H1 (cell line): ENCODE results near the gene HMCN2. TPM values are rescaled to one million over a fixed set of nuclear protein-coding genes. Genes with fewer than 3 reads are reported as not detected.

ENCODE experiments used
- CTCF ChIA-PET: fragments of 300-600 bp; sonication (Branson Sonifier 250); formaldehyde crosslinking; loops from one replicate; lab custom pipeline; 2021; ENCODE audit not compliant: partially characterized antibody; lab: Charles Lee
- POLR2A ChIA-PET: fragments of 300-600 bp; sonication (Branson Sonifier 250); formaldehyde crosslinking; loops from one replicate; lab custom pipeline; 2021; ENCODE audit warnings: inconsistent platforms; ENCODE audit not compliant: partially characterized antibody; lab: Charles Lee
- DNase-seq, 2 experiments: peaks; one replicate each; pipeline versions ENCODE4 v3.0.0 to v3.0.0-alpha.2; 2010 to 2022; ENCODE audit warnings: low spot score in 2 of 2, low read depth in 1 of 2, mixed read lengths in 1 of 2
- FAIRE-seq: peaks from 2 replicates; lab custom pipeline; 2011; peaks lifted over from hg19 to GRCh38; lab: Jason Lieb, UNC
- H2AFZ ChIP-seq: 2 replicates; pipeline ENCODE4 v1.8.1; 2012; ENCODE audit warnings: low read length, inconsistent platforms
- H2AK5ac ChIP-seq: 2 replicates; pipeline ENCODE4 v1.6.1; 2013; ENCODE audit warnings: low read depth, low read length
- H2BK120ac ChIP-seq: replicated peaks from 2 replicates; pipeline ENCODE3; 2013; ENCODE audit warnings: low read depth, low read length, inconsistent platforms
- H2BK12ac ChIP-seq: 2 replicates; pipeline ENCODE4 v1.6.1; 2013; ENCODE audit warnings: low read depth, low read length
- H2BK15ac ChIP-seq: 2 replicates; pipeline ENCODE4 v1.6.1; 2013; ENCODE audit warnings: low read length
- H2BK20ac ChIP-seq: 2 replicates; pipeline ENCODE4 v1.6.1; 2013; ENCODE audit warnings: low read length
- H2BK5ac ChIP-seq: 2 replicates; pipeline ENCODE4 v1.6.1; 2013; ENCODE audit warnings: low read depth, low read length
- H3K14ac ChIP-seq: 2 replicates; pipeline ENCODE4 v1.6.1; 2013; ENCODE audit warnings: inconsistent platforms; ENCODE audit not compliant: insufficient read length
- H3K18ac ChIP-seq: 2 replicates; pipeline ENCODE4 v1.6.1; 2013; ENCODE audit warnings: low read length; ENCODE audit errors: extremely low read depth
- H3K23ac ChIP-seq: 2 replicates; pipeline ENCODE4 v1.6.1; 2013; ENCODE audit warnings: inconsistent platforms; ENCODE audit not compliant: insufficient read length
- H3K23me2 ChIP-seq: 2 replicates; pipeline ENCODE4 v1.6.1; 2013; ENCODE audit warnings: low read depth, low read length
- H3K27ac ChIP-seq: 2 replicates; pipeline ENCODE4 v1.6.1; 2011; ENCODE audit warnings: low read depth, low read length, inconsistent platforms
- H3K27me3 ChIP-seq, 4 experiments: replicated peaks in 1 of 4; 1 replicate in 1 of 4; 2 replicates in 3 of 4; pipeline versions ENCODE4 v1.6.1 to v1.8.1; 2011 to 2013; ENCODE audit warnings: low read length in 3 of 4, mild to moderate bottlenecking in 3 of 4, inconsistent platforms in 2 of 4, mixed read lengths in 2 of 4, moderate library complexity in 1 of 4; ENCODE audit not compliant: control insufficient read depth in 3 of 4, insufficient read depth in 3 of 4; ENCODE audit errors: extremely low read depth in 1 of 4
- H3K36me3 ChIP-seq, 4 experiments: 2 replicates each; pipeline versions ENCODE4 v1.6.1 to v1.8.1; 2011 to 2013; ENCODE audit warnings: mild to moderate bottlenecking in 4 of 4, low read length in 3 of 4, moderate library complexity in 2 of 4, control low read depth in 1 of 4, inconsistent platforms in 1 of 4; ENCODE audit not compliant: insufficient read depth in 4 of 4, control insufficient read depth in 2 of 4
- H3K4ac ChIP-seq: replicated peaks from 2 replicates; pipeline ENCODE3; 2013; ENCODE audit warnings: low read length, low read depth, mixed read lengths, inconsistent platforms; ENCODE audit not compliant: insufficient read length
- H3K4me1 ChIP-seq, 4 experiments: replicated peaks in 1 of 4; 1 replicate in 1 of 4; 2 replicates in 3 of 4; pipeline versions ENCODE4 v1.6.1 to v1.8.1; 2011 to 2013; ENCODE audit warnings: low read length in 3 of 4, inconsistent platforms in 2 of 4, mixed read lengths in 1 of 4; ENCODE audit not compliant: insufficient read depth in 4 of 4, control insufficient read depth in 3 of 4
- H3K4me2 ChIP-seq, 2 experiments: 2 replicates each; pipeline versions ENCODE4 v1.6.1 to v1.8.1; 2011 to 2013; ENCODE audit warnings: low read depth in 2 of 2, low read length in 2 of 2, control low read depth in 1 of 2, inconsistent platforms in 1 of 2, mild to moderate bottlenecking in 1 of 2; ENCODE audit not compliant: insufficient read depth in 1 of 2
- H3K4me3 ChIP-seq, 4 experiments: fragments of 200-600, 300-600 bp in 1 of 4; sonication (generic), shearing (Covaris generic), sonication (Bioruptor Twin) in 1 of 4; 2 replicates each; pipeline versions ENCODE4 v1.5.1 to v1.8.1; 2011 to 2016; ENCODE audit warnings: low read length in 4 of 4, low read depth in 3 of 4, control low read depth in 2 of 4, inconsistent platforms in 2 of 4, mild to moderate bottlenecking in 2 of 4, mixed read lengths in 1 of 4, moderate library complexity in 1 of 4; ENCODE audit not compliant: insufficient read depth in 2 of 4; ENCODE audit errors: extremely low read depth in 1 of 4
- H3K56ac ChIP-seq: replicated peaks from 2 replicates; pipeline ENCODE3; 2013; ENCODE audit warnings: low read depth, mild to moderate bottlenecking, mixed read lengths, low read length, inconsistent platforms; ENCODE audit not compliant: insufficient read length
- H3K79me1 ChIP-seq: 2 replicates; pipeline ENCODE4 v1.6.1; 2013; ENCODE audit warnings: low read depth, low read length, control low read depth
- H3K79me2 ChIP-seq, 2 experiments: 2 replicates each; pipeline versions ENCODE4 v1.6.1 to v1.8.1; 2012 to 2013; ENCODE audit warnings: low read length in 2 of 2, mild to moderate bottlenecking in 2 of 2, inconsistent platforms in 1 of 2; ENCODE audit not compliant: insufficient read depth in 2 of 2, control insufficient read depth in 1 of 2
- H3K9ac ChIP-seq, 4 experiments: replicated peaks in 1 of 4; 1 replicate in 1 of 4; 2 replicates in 3 of 4; pipeline versions ENCODE4 v1.6.1 to v1.8.1; 2011 to 2013; ENCODE audit warnings: low read depth in 3 of 4, low read length in 3 of 4, control low read depth in 2 of 4, mild to moderate bottlenecking in 2 of 4, moderate library complexity in 2 of 4, inconsistent platforms in 1 of 4; ENCODE audit errors: extremely low read depth in 1 of 4
- H3K9me3 ChIP-seq, 2 experiments: 2 replicates each; pipeline versions ENCODE4 v1.6.1 to v1.8.1; 2012 to 2013; ENCODE audit warnings: mild to moderate bottlenecking in 2 of 2, moderate library complexity in 2 of 2, control low read depth in 1 of 2, inconsistent platforms in 1 of 2, low read depth in 1 of 2, low read length in 1 of 2, mixed read lengths in 1 of 2; ENCODE audit not compliant: insufficient read depth in 2 of 2
- H4K20me1 ChIP-seq, 2 experiments: replicated peaks in 1 of 2; 2 replicates each; pipeline versions ENCODE3 to v1.8.1; 2011 to 2013; ENCODE audit warnings: inconsistent platforms in 2 of 2, low read length in 2 of 2, mild to moderate bottlenecking in 1 of 2; ENCODE audit not compliant: insufficient read depth in 2 of 2, control insufficient read depth in 1 of 2
- H4K5ac ChIP-seq: 2 replicates; pipeline ENCODE4 v1.6.1; 2013; ENCODE audit warnings: low read length, low read depth, mixed read lengths, inconsistent platforms; ENCODE audit not compliant: insufficient read length
- H4K8ac ChIP-seq: 2 replicates; pipeline ENCODE4 v1.8.0; 2013; ENCODE audit warnings: mild to moderate bottlenecking, moderate library complexity, low read length, inconsistent platforms; ENCODE audit not compliant: insufficient read depth; ENCODE audit errors: extremely low read depth
- H4K91ac ChIP-seq: replicated peaks from 2 replicates; pipeline ENCODE3; 2013; ENCODE audit warnings: low read length, mixed read lengths, inconsistent platforms; ENCODE audit not compliant: insufficient read length
- BACH1 ChIP-seq: IDR thresholded peaks from 2 replicates; pipeline ENCODE4 v1.6.1; 2012; ENCODE audit warnings: low read length, improper control_type of control experiment
- BCL11A ChIP-seq, 2 experiments: IDR thresholded peaks; one replicate each; pipeline ENCODE4 v1.6.1; 2011; ENCODE audit warnings: low read depth in 2 of 2, low read length in 2 of 2, mild to moderate bottlenecking in 2 of 2
- BRCA1 ChIP-seq: IDR thresholded peaks from 2 replicates; pipeline ENCODE4 v1.6.1; 2012; ENCODE audit warnings: low read depth, low read length, improper control_type of control experiment
- CEBPB ChIP-seq: IDR thresholded peaks from 2 replicates; pipeline ENCODE4 v1.6.1; 2012; ENCODE audit warnings: low read depth, low read length
- CTBP2 ChIP-seq: IDR thresholded peaks from 2 replicates; pipeline ENCODE4 v1.7.0; 2011; ENCODE audit warnings: borderline replicate concordance, mild to moderate bottlenecking, moderate library complexity, mixed read lengths, low read length; ENCODE audit not compliant: insufficient read depth, insufficient read length
- HDAC6 ChIP-seq: IDR thresholded peaks from one replicate; pipeline ENCODE4 v1.7.1; 2012; ENCODE audit warnings: low read depth, mild to moderate bottlenecking, inconsistent platforms, low read length, moderate library complexity
- JUN ChIP-seq: IDR thresholded peaks from 2 replicates; pipeline ENCODE4 v1.6.1; 2011; ENCODE audit warnings: low read depth, mild to moderate bottlenecking, improper control_type of control experiment, low read length
- KDM5A ChIP-seq: fragments of 200-600 bp; IDR thresholded peaks from 2 replicates; pipeline ENCODE4 v1.7.1; 2012; ENCODE audit warnings: mild to moderate bottlenecking, low read length, inconsistent platforms, mixed read lengths
- NANOG ChIP-seq: IDR thresholded peaks from 2 replicates; pipeline ENCODE4 v1.6.1; 2011; ENCODE audit warnings: low read length, low read depth, mild to moderate bottlenecking, inconsistent platforms; ENCODE audit not compliant: insufficient read depth, poor library complexity, severe bottlenecking
- PHF8 ChIP-seq: fragments of 200-600 bp; sonication (generic); conservative IDR thresholded peaks from 2 replicates; pipeline ENCODE4 v1.7.1; 2012; ENCODE audit warnings: low read depth, mild to moderate bottlenecking, inconsistent platforms, low read length, moderate library complexity
- POLR2AphosphoS5 ChIP-seq: IDR thresholded peaks from 2 replicates; pipeline ENCODE4 v1.6.1; 2011; ENCODE audit warnings: low read depth, low read length
- RFX5 ChIP-seq: IDR thresholded peaks from 2 replicates; pipeline ENCODE4 v1.6.1; 2011; ENCODE audit warnings: low read depth, low read length, improper control_type of control experiment, borderline replicate concordance
- SIX5 ChIP-seq: IDR thresholded peaks from 2 replicates; pipeline ENCODE4 v1.6.1; 2011; ENCODE audit warnings: mild to moderate bottlenecking, low read depth, low read length
- SP2 ChIP-seq: IDR thresholded peaks from 2 replicates; pipeline ENCODE4 v1.6.1; 2012; ENCODE audit warnings: mild to moderate bottlenecking, low read length, inconsistent platforms
- SP4 ChIP-seq: IDR thresholded peaks from 2 replicates; pipeline ENCODE4 v1.6.1; 2012; ENCODE audit warnings: low read length, inconsistent platforms
- TEAD4 ChIP-seq: IDR thresholded peaks from 2 replicates; pipeline ENCODE4 v1.6.1; 2012; ENCODE audit warnings: low read depth, low read length, inconsistent platforms, mixed read lengths
- WGBS, 2 experiments: shearing (Covaris generic) in 1 of 2; methylation state at CpG; one replicate each; pipeline versions ENCODE4 v1.1.6 to v1.1.7; 2013 to 2015; ENCODE audit warnings: low lambda C conversion rate in 2 of 2, mixed read lengths in 2 of 2, inconsistent platforms in 1 of 2, low coverage in 1 of 2, missing lambda C conversion rate in 1 of 2; ENCODE audit not compliant: insufficient replicate concordance in 2 of 2, insufficient coverage in 1 of 2, insufficient read length in 1 of 2; ENCODE audit errors: extremely low coverage in 1 of 2, missing lambda C conversion rate in 1 of 2; 5-methylcytosine and 5-hydroxymethylcytosine counted together
- polyA plus RNA-seq, 7 experiments: library from polyadenylated mRNA; depleted of rRNA in 3 of 7; stranded (reverse) in 5 of 7; unstranded in 2 of 7; fragments of >200 nt in 5 of 7; fragments of 200-250 nt in 2 of 7; gene quantifications; 1 replicate in 5 of 7; 2 replicates in 1 of 7; 4 replicates in 1 of 7; pipeline versions ENCODE4 v1.2.1 to v1.2.3, GENCODE V29; 2011 to 2013; ENCODE audit warnings: missing spikeins in 2 of 7, mixed read lengths in 2 of 7
- total RNA-seq: library from RNA; stranded (reverse); fragmentation: NEBNext Ultra II Directional; extraction: Animal tissue kit (Norgen Biotek cat#: 25700); gene quantifications from 2 replicates; pipeline ENCODE4 v1.2.1, GENCODE V29; 2021

Gene HMCN2
- total and polyA plus RNA-seq, 2 of the 8 experiments (the other 6 are each of a cell fraction or from before 2014, with no cell fraction given) = 5.0 to 9.1 TPM

DNA sequence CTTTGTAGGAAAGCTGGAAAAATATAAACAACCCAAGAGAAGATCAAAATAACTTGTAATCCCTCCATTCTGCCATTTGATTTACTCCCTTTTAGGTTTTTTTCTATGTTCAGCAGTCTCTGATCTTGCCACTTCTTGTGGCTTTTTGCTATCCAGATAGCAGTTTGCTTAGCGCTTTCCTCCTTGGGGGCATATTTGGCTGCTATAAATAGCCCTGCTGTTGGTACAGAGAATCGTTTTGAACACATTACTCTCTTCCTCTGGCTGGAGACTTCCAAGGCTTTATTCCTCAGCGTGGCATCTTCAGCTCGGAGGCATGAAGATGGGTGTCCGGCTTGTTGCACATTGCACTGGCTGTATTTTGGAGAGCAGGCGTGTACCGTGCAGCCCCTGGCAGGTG, 38.6 kb downstream of the HMCN2 start:
- no peaks in the 10 kb centered on the region for H3K79me2 ChIP-seq
- 83% methylated on average over 7 of the region's 7 CpGs; no CpG with 5 or more reads in 1 of the 2 experiments for WGBS, 2 experiments
- H3K4me3 ChIP-seq = no peak overlapping the region
- H3K9ac ChIP-seq = no peak overlapping the region
- H2BK120ac ChIP-seq = no peak overlapping the region
- no peaks in the 10 kb centered on the region for H4K20me1 ChIP-seq
- no peak overlapping the region for H4K91ac ChIP-seq
- H3K23me2 ChIP-seq = peaks cover 10% of the 10 kb centered on the region; the same call in 1 of the 2 replicates
- H2AK5ac ChIP-seq = no peak overlapping the region
- TF ChIP-seq KDM5A (no peak), SIX5 (no peak), SP2 (no peak), HDAC6 (no peak), POLR2AphosphoS5 (no peak), BRCA1 (no peak), TEAD4 (no peak), JUN (no peak), NANOG (no peak), BCL11A (IDR thresholded peaks at IDR 0.05; ENCODE audit: low read depth in 2 of 2, low read length in 2 of 2) (no peak), RFX5 (no peak), BACH1 (no peak), PHF8 (no peak), CEBPB (no peak), CTBP2 (no peak), SP4 (no peak)
- no peak overlapping the region for H3K4me2 ChIP-seq
- H3K23ac ChIP-seq = no peak overlapping the region
- ChIA-PET POLR2A (interaction anchor here (1.1 to 1.3 kb wide), 3 partner anchors 15 to 40 kb away, joined by 3 read pairs; no protein-coding TSS in a partner anchor), CTCF (interaction anchor here (1.6 to 5.6 kb wide), 4 partner anchors 22 to 182 kb away, joined by 4 to 33 read pairs (median 8); no protein-coding TSS in a partner anchor)
- no peak overlapping the region for H4K8ac ChIP-seq
- no peak overlapping the region for H2AFZ ChIP-seq
- H3K18ac ChIP-seq = no peak overlapping the region
- no peaks in the 10 kb centered on the region for H3K9me3 ChIP-seq
- no peak overlapping the region for H4K5ac ChIP-seq
- no peak overlapping the region for H3K14ac ChIP-seq
- no peak overlapping the region for H2BK15ac ChIP-seq
- no peak overlapping the region for H2BK5ac ChIP-seq
- H3K27me3 ChIP-seq = no peaks in the 10 kb centered on the region
- H2BK20ac ChIP-seq = no peak overlapping the region
- H3K4ac ChIP-seq = no peak overlapping the region
- peaks cover 0 to 13% (median 3%) of the 10 kb centered on the region in 4 experiments; a peak in 4 of 8 replicates for H3K36me3 ChIP-seq
- H3K79me1 ChIP-seq = no peaks in the 10 kb centered on the region
- H2BK12ac ChIP-seq = no peak overlapping the region
- no peaks in the 10 kb centered on the region for H3K4me1 ChIP-seq
- H3K56ac ChIP-seq = no peak overlapping the region
- no peak for DNase-seq
- no peak for FAIRE-seq
- no peak overlapping the region for H3K27ac ChIP-seq
